SU-DHL-6 (cell line): ENCODE results near the gene SH2D4B.

Experiments used
- EZH2phosphoT487 ChIP-seq: fragments of 200-600 bp; sonication (generic), shearing (Covaris generic); conservative IDR thresholded peaks from 2 replicates; pipeline ENCODE4 v1.6.1; 2018; ENCODE audit warnings: mild to moderate bottlenecking, antibody characterized with exemption, low read length, moderate library complexity, mixed read lengths
- TF ChIP-seq, protein P1 (sequence below): fragments of 200-600 bp; sonication (generic); IDR thresholded peaks from one replicate; pipeline ENCODE4 v1.5.1; 2017; ENCODE audit warnings: antibody characterized with exemption, mild to moderate bottlenecking, low read length, moderate library complexity; ENCODE audit not compliant: insufficient read depth, poor library complexity, severe bottlenecking

DNA sequence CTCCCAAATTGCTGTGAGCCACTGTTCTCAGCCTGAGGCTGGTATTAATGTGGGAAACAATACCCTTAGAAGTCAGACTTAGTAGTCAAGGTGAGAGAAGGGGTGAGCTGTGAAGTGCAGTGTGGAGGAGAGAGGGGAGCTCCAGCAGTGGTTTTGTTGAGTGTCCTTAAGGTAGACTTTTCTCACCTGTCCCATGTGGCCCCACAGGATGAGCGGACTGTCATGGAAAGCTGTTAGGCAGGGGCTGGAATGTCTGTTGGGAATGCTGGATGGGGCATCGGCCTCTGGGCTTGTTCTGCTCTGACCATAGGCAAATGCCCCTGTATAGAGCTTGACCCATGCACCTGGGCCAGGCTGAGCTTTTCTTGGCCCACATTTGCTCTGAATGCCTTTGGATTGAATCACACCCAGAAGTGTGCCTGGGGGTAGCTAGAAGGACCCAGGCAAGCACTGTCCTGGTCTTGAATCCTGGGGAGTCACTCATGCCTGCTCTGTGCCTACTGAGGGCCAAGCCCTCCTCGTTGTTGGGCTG is 36.3 kb upstream of the SH2D4B start:
- TF ChIP-seq, protein P1, sequence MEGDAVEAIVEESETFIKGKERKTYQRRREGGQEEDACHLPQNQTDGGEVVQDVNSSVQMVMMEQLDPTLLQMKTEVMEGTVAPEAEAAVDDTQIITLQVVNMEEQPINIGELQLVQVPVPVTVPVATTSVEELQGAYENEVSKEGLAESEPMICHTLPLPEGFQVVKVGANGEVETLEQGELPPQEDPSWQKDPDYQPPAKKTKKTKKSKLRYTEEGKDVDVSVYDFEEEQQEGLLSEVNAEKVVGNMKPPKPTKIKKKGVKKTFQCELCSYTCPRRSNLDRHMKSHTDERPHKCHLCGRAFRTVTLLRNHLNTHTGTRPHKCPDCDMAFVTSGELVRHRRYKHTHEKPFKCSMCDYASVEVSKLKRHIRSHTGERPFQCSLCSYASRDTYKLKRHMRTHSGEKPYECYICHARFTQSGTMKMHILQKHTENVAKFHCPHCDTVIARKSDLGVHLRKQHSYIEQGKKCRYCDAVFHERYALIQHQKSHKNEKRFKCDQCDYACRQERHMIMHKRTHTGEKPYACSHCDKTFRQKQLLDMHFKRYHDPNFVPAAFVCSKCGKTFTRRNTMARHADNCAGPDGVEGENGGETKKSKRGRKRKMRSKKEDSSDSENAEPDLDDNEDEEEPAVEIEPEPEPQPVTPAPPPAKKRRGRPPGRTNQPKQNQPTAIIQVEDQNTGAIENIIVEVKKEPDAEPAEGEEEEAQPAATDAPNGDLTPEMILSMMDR, result no peak
- no peak for TF ChIP-seq EZH2phosphoT487
